Aorta (tissue), 5 donors: ENCODE measurements around the gene IL1RAP. TPM values are rescaled to one million over a fixed set of nuclear protein-coding genes. Genes with fewer than 3 reads are reported as not detected.

ENCODE experiments used
- ATAC-seq: fragments of 200-7000 bp; cut with Tn5 transposase; one replicate; pipeline ENCODE4 v1.9.1; 2022; ENCODE audit warnings: moderate library complexity; ENCODE audit not compliant: low FRiP score
- DNase-seq, 2 donors: peaks; one replicate each; pipeline ENCODE4 v3.0.0-alpha.2; 2020
- H3K27ac ChIP-seq, 2 donors: one replicate each; pipeline ENCODE4 v1.5.1; 2013; ENCODE audit warnings: low read length in 2 of 2, mild to moderate bottlenecking in 2 of 2, moderate library complexity in 2 of 2, control low read depth in 1 of 2, inconsistent platforms in 1 of 2, low read depth in 1 of 2
- H3K27me3 ChIP-seq, 2 donors: one replicate each; pipeline ENCODE4 v1.6.1; 2013; ENCODE audit warnings: control low read depth in 1 of 2, low read length in 1 of 2, mild to moderate bottlenecking in 1 of 2, moderate library complexity in 1 of 2; ENCODE audit not compliant: insufficient read depth in 2 of 2, control insufficient read depth in 1 of 2
- H3K36me3 ChIP-seq, 2 donors: one replicate each; pipeline ENCODE4 v1.6.1; 2013; ENCODE audit warnings: control low read depth in 1 of 2, low read length in 1 of 2, mild to moderate bottlenecking in 1 of 2; ENCODE audit not compliant: insufficient read depth in 2 of 2, control insufficient read depth in 1 of 2
- H3K4me1 ChIP-seq, 2 donors: one replicate each; pipeline ENCODE4 v1.6.1; 2013; ENCODE audit warnings: low read length in 2 of 2, control low read depth in 1 of 2, mild to moderate bottlenecking in 1 of 2, moderate library complexity in 1 of 2; ENCODE audit not compliant: insufficient read depth in 2 of 2, control insufficient read depth in 1 of 2
- H3K4me3 ChIP-seq, 2 donors: one replicate each; pipeline ENCODE4 v1.5.1; 2013; ENCODE audit warnings: low read length in 2 of 2, control low read depth in 1 of 2, mild to moderate bottlenecking in 1 of 2
- H3K9me3 ChIP-seq: one replicate; pipeline ENCODE4 v1.6.1; 2013; ENCODE audit warnings: mild to moderate bottlenecking, low read length; ENCODE audit not compliant: control insufficient read depth
- WGBS, 2 donors: extraction: QIAGEN DNeasy Blood & Tissue Kit; methylation state at CpG; one replicate each; pipeline ENCODE4 v1.1.7; 2013; 5-methylcytosine and 5-hydroxymethylcytosine counted together
- intact Hi-C, 2 donors: fragments of 100-400 bp; cut with DNase I; formaldehyde crosslinking; loops; one replicate each; pipeline versions ENCODE4 v1.14.2 to v1.15.0; 2022
- polyA plus RNA-seq, 2 donors: library from polyadenylated mRNA; stranded (reverse); fragments of 200-250 nt; gene quantifications; one replicate each; pipeline ENCODE4 v1.2.3, GENCODE V29; 2013
- total RNA-seq, 2 donors: library from RNA; stranded (reverse); fragmentation: NEBNext Ultra II Directional; extraction: Animal tissue kit (Norgen Biotek cat#: 25700); gene quantifications; one replicate each; pipeline ENCODE4 v1.2.1, GENCODE V29; 2021
- donor health status: healthy with polysubstance abuse.
- donor health status: Bipolar disorder and iron deficiency.
- donor health status: DM: no; HTN: no; CAD: no.
- donor health status: DM: no; HTN: no; CAD: no.
- donor health status: DM: yes; HTN: yes; CAD: no.

IL1RAP gene
- total and polyA plus RNA-seq, 4 donors = 2.5 to 19.1 (median 10.0) TPM

- Histone ChIP-seq H3K36me3 (no peaks in the 10 kb centered on the region), H3K27ac (no peak overlapping the region), H3K4me1 (no peaks in the 10 kb centered on the region), H3K27me3 (no peaks in the 10 kb centered on the region), H3K9me3 (no peaks in the 10 kb centered on the region), H3K4me3 (no peak overlapping the region)
- intact Hi-C loops = no loop called here
- no peak for ATAC-seq
- no peak for DNase-seq
Observed at GRCh38 chr3:190492129-190492528, 21.8 kb upstream of the IL1RAP start.

DNA sequence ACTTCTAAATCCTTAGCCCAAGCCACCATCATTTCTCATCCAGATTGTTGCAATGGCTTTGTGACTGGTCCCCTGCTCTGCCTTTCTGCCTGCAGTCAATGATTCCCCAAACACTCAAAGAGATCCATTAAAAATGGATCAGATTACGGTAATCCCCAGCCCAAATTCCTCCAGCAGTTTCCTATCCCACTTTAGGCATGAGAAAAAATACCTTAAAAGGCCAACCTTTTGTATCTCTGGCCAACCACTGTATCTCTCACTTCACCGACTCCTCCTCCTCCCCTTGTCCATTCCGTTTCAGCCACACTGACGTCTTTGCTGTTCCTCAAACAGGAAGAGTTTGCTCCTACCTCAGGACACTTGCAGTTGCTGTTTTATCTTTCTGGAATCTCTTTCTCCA is 20.9 kb upstream of the IL1RAP start:
- ATAC-seq = no peak
- intact Hi-C loops = no loop called here
- Histone ChIP-seq H3K36me3 (no peaks in the 10 kb centered on the region), H3K4me3 (no peak overlapping the region), H3K27me3 (no peaks in the 10 kb centered on the region), H3K4me1 (no peaks in the 10 kb centered on the region), H3K27ac (no peak overlapping the region), H3K9me3 (no peaks in the 10 kb centered on the region)
- 78 to 85% methylated on average over 4 of the region's 4 CpGs for WGBS, 2 donors
- DNase-seq = no peak

DNA sequence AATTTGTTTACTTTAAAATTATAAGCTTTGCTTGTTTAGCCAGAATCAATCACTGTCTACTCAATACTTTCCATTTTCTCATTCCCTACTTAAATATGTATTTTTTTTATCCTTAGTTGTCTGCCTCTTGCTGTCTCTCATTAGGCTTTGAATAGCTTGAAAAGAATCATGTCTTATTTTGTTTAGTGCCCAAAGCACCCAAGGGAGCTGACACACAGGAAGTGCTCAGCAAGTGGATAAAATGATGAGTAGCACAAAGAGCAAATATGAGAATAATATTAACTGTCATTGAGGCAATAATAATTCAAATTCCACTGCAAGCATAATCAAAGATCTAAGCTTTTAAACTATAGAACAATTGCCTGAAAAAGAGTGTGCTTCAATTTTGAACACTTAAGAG is 19.0 kb upstream of the IL1RAP start:
- H3K4me1 ChIP-seq = no peaks in the 10 kb centered on the region
- H3K36me3 ChIP-seq = no peaks in the 10 kb centered on the region
- H3K9me3 ChIP-seq = no peaks in the 10 kb centered on the region
- ATAC-seq = no peak
- no peak overlapping the region for H3K27ac ChIP-seq
- H3K4me3 ChIP-seq = no peak overlapping the region
- H3K27me3 ChIP-seq = no peaks in the 10 kb centered on the region
- DNase-seq = no peak
- intact Hi-C loops = no loop called here

DNA sequence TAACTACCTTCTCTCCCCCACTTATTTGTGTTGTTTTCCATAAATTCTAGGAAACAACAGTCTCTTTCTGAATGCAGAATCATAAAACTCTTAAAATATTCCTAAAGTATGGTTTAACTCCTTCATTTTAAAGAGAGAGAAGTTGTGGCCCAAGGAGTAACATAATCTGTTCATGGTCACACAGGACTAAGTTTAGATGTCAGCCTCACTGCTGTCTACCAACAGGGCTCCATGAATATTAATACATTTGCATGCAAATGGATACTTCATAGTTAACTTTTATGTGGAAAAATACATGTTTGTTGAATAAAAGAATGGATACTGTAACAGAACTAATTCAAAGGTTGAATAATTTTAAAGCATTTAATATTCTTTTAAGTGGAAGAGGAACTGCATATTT is 18.5 kb upstream of the IL1RAP start:
- intact Hi-C loops = no loop called here
- no peak overlapping the region for H3K4me3 ChIP-seq
- no peak for DNase-seq
- no peak for ATAC-seq
- no peaks in the 10 kb centered on the region for H3K27me3 ChIP-seq
- no peak overlapping the region for H3K27ac ChIP-seq
- no peaks in the 10 kb centered on the region for H3K4me1 ChIP-seq
- no peaks in the 10 kb centered on the region for H3K36me3 ChIP-seq
- no peaks in the 10 kb centered on the region for H3K9me3 ChIP-seq

GRCh38 chr3:190495796-190496195 is 18.1 kb upstream of the IL1RAP start:
- WGBS, 2 donors = 52 to 68% methylated on average over 5 of the region's 5 CpGs
- intact Hi-C loops = no loop called here
- no peak overlapping the region for H3K27ac ChIP-seq
- no peaks in the 10 kb centered on the region for H3K27me3 ChIP-seq
- no peaks in the 10 kb centered on the region for H3K4me1 ChIP-seq
- no peak for DNase-seq
- H3K9me3 ChIP-seq = no peaks in the 10 kb centered on the region
- H3K36me3 ChIP-seq = no peaks in the 10 kb centered on the region
- no peak overlapping the region for H3K4me3 ChIP-seq
- ATAC-seq = no peak

GRCh38 chr3:190496859-190497258 is 17.0 kb upstream of the IL1RAP start:
- H3K4me1 ChIP-seq = no peaks in the 10 kb centered on the region
- WGBS, 2 donors = 9 to 11% methylated on average over 1 of the region's 1 CpG
- ATAC-seq (no peak), DNase-seq (no peak)
- H3K36me3 ChIP-seq = no peaks in the 10 kb centered on the region
- H3K27me3 ChIP-seq = no peaks in the 10 kb centered on the region
- intact Hi-C loops = no loop called here
- no peaks in the 10 kb centered on the region for H3K9me3 ChIP-seq
- H3K27ac ChIP-seq = no peak overlapping the region
- H3K4me3 ChIP-seq = no peak overlapping the region

GRCh38 chr3:190497811-190498210 is 16.1 kb upstream of the IL1RAP start:
- intact Hi-C loops = no loop called here
- H3K4me3 ChIP-seq = no peak overlapping the region
- no peaks in the 10 kb centered on the region for H3K4me1 ChIP-seq
- H3K9me3 ChIP-seq = no peaks in the 10 kb centered on the region
- ATAC-seq (no peak), DNase-seq (no peak)
- 77 to 86% methylated on average over 3 of the region's 3 CpGs for WGBS, 2 donors
- no peaks in the 10 kb centered on the region for H3K27me3 ChIP-seq
- H3K27ac ChIP-seq = no peak overlapping the region
- H3K36me3 ChIP-seq = no peaks in the 10 kb centered on the region

GRCh38 chr3:190498293-190498692 is 15.6 kb upstream of the IL1RAP start:
- Histone ChIP-seq H3K27me3 (no peaks in the 10 kb centered on the region), H3K4me3 (no peak overlapping the region), H3K9me3 (no peaks in the 10 kb centered on the region), H3K36me3 (no peaks in the 10 kb centered on the region), H3K4me1 (no peaks in the 10 kb centered on the region), H3K27ac (no peak overlapping the region)
- DNase-seq = no peak
- intact Hi-C loops = no loop called here
- 86 to 87% methylated on average over 2 of the region's 2 CpGs for WGBS, 2 donors
- ATAC-seq = no peak

DNA sequence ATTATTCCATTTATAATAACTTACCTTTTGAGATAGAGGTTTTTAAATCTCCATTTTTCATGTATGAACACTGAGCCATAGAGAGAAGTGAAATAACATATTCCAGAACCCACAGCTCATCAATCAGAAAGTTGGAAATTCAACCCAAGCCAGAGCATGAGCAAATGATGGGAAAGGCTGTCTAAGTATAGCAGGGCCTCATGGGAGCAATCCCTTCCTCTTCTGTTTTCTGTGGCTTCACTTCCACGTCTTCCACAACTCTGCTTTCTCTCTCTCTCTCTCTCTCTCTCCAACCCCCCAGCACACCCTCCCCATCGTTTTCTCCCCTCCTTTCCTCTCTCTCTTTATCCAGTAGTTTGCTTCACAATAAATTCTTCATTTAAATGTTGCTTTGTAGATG is 14.8 kb upstream of the IL1RAP start:
- no peaks in the 10 kb centered on the region for H3K27me3 ChIP-seq
- WGBS, 2 donors = 4 to 27% methylated on average over 2 of the region's 2 CpGs
- DNase-seq = no peak
- intact Hi-C loops = no loop called here
- H3K4me3 ChIP-seq = no peak overlapping the region
- H3K27ac ChIP-seq = no peak overlapping the region
- no peak for ATAC-seq
- no peaks in the 10 kb centered on the region for H3K9me3 ChIP-seq
- H3K36me3 ChIP-seq = no peaks in the 10 kb centered on the region
- H3K4me1 ChIP-seq = no peaks in the 10 kb centered on the region

GRCh38 chr3:190502946-190503345 is 10.9 kb upstream of the IL1RAP start:
- intact Hi-C loops = no loop called here

More at GRCh38 chr3:190502946-190503345, 10.9 kb upstream of the IL1RAP start:
- Histone ChIP-seq H3K27me3 (no peaks in the 10 kb centered on the region), H3K4me3 (no peak overlapping the region), H3K4me1 (no peaks in the 10 kb centered on the region), H3K36me3 (no peaks in the 10 kb centered on the region), H3K9me3 (no peaks in the 10 kb centered on the region), H3K27ac (no peak overlapping the region)
- ATAC-seq (no peak), DNase-seq (no peak)
- WGBS, 2 donors = 81 to 85% methylated on average over 3 of the region's 3 CpGs
